Measurements from ENCODE around the gene COPS7A. TPM values are rescaled to one million over a fixed set of nuclear protein-coding genes. Genes with fewer than 3 reads are reported as not detected.
A peak's percentile ranks its signal among the peaks of the same experiment; 100 is the strongest.
"Not testable (repeated sequence)": the region's sequence is repeated elsewhere in the genome, so short reads cannot be mapped to it uniquely, and the experiment has no call there.

Gene COPS7A
- total and polyA plus RNA-seq, 2 experiments from 2014 or later = 37.7 to 51.9 TPM

- TF ChIP-seq EZH2phosphoT487 (IDR thresholded peaks at IDR 0.05; ENCODE audit: unreplicated experiment) (no peak), JUNB (IDR thresholded peaks at IDR 0.05; ENCODE audit: unreplicated experiment) (no peak), POLR2AphosphoS5 (IDR thresholded peaks at IDR 0.05; ENCODE audit: low read depth) (no peak), NANOG (IDR thresholded peaks at IDR 0.05; ENCODE audit: borderline replicate concordance) (no peak), STAT1 (IDR thresholded peaks at IDR 0.05; ENCODE audit: unreplicated experiment) (no peak), ZNF114 (CRISPR knock-in tag; IDR thresholded peaks at IDR 0.05) (no peak)
These were observed 22.6 kb upstream of the COPS7A start (continued) for GRCh38 chr12:6701078-6701768.

- no peak overlapping the region for H3K27ac ChIP-seq (ENCODE audit: low read depth)
- H3K9me2 ChIP-seq (ENCODE audit: insufficient read depth) = no peaks in the 10 kb centered on the region
- H3F3A ChIP-seq (replicated peaks; ENCODE audit: low read depth) = peaks cover 14% of the 10 kb centered on the region; the same call in 1 of the 2 replicates
- TF ChIP-seq JUNB (IDR thresholded peaks at IDR 0.05; ENCODE audit: unreplicated experiment) (no peak), CTCF (conservative IDR thresholded peaks at IDR 0.05; ENCODE audit: low read depth in 2 of 2) (peak in 1 of 2 experiments; percentile 16; a peak in 1 of 4 replicates), ETS1 (IDR thresholded peaks at IDR 0.05) (no peak), STAT1 (IDR thresholded peaks at IDR 0.05; ENCODE audit: unreplicated experiment) (no peak), NANOG (IDR thresholded peaks at IDR 0.05; ENCODE audit: borderline replicate concordance) (no peak), EZH2 (IDR thresholded peaks at IDR 0.05; ENCODE audit: low read depth, unreplicated experiment) (no peak), EZH2phosphoT487 (IDR thresholded peaks at IDR 0.05; ENCODE audit: unreplicated experiment) (no peak), ZNF331 (CRISPR knock-in tag; IDR thresholded peaks at IDR 0.05; ENCODE audit: low read depth) (no peak)
- no peak overlapping the region for H2AFZ ChIP-seq
- H4K20me1 ChIP-seq (replicated peaks; ENCODE audit: insufficient read depth) = no peaks in the 10 kb centered on the region
- peak; percentile 69 for DNase-seq (ENCODE audit: low spot score)
- H3K36me3 ChIP-seq (ENCODE audit: insufficient read depth) = no peaks in the 10 kb centered on the region
- Mint-ChIP-seq H3K9me3 (peaks cover 4% of the 10 kb centered on the region), H3K4me1 (peaks cover 17% of the 10 kb centered on the region), H3K27ac (no peak overlapping the region), H3K36me3 (ENCODE audit: low read depth) (peaks cover under 1% of the 10 kb centered on the region; the same call in 1 of the 3 replicates), H3K4me3 (peak overlapping the region; percentile 16; the same call in 2 of the 3 replicates), H3K27me3 (ENCODE audit: insufficient read depth, low read depth, poor library complexity) (peaks cover 34% of the 10 kb centered on the region)
- ATAC-seq = peak; percentile 27
- peaks cover 8% of the 10 kb centered on the region for H3K4me1 ChIP-seq (ENCODE audit: insufficient read depth)
- no peak overlapping the region; the same call in 1 of the 2 replicates for H3K4me3 ChIP-seq
- H3K27me3 ChIP-seq (ENCODE audit: insufficient read depth) = peaks cover 28% of the 10 kb centered on the region
- H3K4me2 ChIP-seq = peak overlapping the region; percentile 38; the same call in 1 of the 2 replicates
- H3K79me2 ChIP-seq (replicated peaks; ENCODE audit: insufficient read depth) = 0 out of 2 replicates have a peak, but pooled peaks cover 3% of the 10 kb centered on the region
These were observed 20.2 kb upstream of the COPS7A start for GRCh38 chr12:6703631-6704030.

- H3K36me3 Mint-ChIP-seq (ENCODE audit: low read depth); H2AFZ ChIP-seq; H3K4me2 ChIP-seq; H3K9me2 ChIP-seq (ENCODE audit: insufficient read depth); H3K36me3 ChIP-seq (ENCODE audit: insufficient read depth); H4K20me1 ChIP-seq (replicated peaks; ENCODE audit: insufficient read depth); H3K4me1 ChIP-seq (ENCODE audit: insufficient read depth); DNase-seq (ENCODE audit: low spot score); ATAC-seq; H3K79me2 ChIP-seq (replicated peaks; ENCODE audit: insufficient read depth); H3K27me3 Mint-ChIP-seq (ENCODE audit: insufficient read depth, low read depth, poor library complexity); H3K4me3 Mint-ChIP-seq; H3K4me1 Mint-ChIP-seq; H3K4me3 ChIP-seq; H3K9me3 Mint-ChIP-seq; H3F3A ChIP-seq (replicated peaks; ENCODE audit: low read depth); H3K27ac Mint-ChIP-seq; H3K27ac ChIP-seq (ENCODE audit: low read depth); H3K27me3 ChIP-seq (ENCODE audit: insufficient read depth): not testable (repeated sequence)
These were observed 15.5 kb upstream of the COPS7A start for GRCh38 chr12:6708351-6708750.
